H9 (cell line): ENCODE data around the gene TM9SF1. TPM values are rescaled to one million over a fixed set of nuclear protein-coding genes. Genes with fewer than 3 reads are reported as not detected.
A peak's percentile ranks its signal among the peaks of the same experiment; 100 is the strongest.

Experiments
- DNase-seq: peaks from one replicate; pipeline ENCODE4 v3.0.0-alpha.2; 2017
- H2AFZ ChIP-seq: one replicate; pipeline ENCODE4 v1.6.1; 2013; ENCODE audit warnings: mild to moderate bottlenecking, low read length, control low read depth, moderate library complexity
- H2AK5ac ChIP-seq: 2 replicates; pipeline ENCODE4 v1.6.1; 2013; ENCODE audit warnings: low read length, control low read depth, mixed read lengths; ENCODE audit not compliant: insufficient read length
- H2BK120ac ChIP-seq: one replicate; pipeline ENCODE4 v1.6.1; 2013; ENCODE audit warnings: low read depth, mild to moderate bottlenecking, low read length, control low read depth, inconsistent platforms; ENCODE audit not compliant: poor library complexity, severe bottlenecking
- H2BK12ac ChIP-seq: 2 replicates; pipeline ENCODE4 v1.6.1; 2013; ENCODE audit warnings: low read length, control low read depth, mixed read lengths, low read depth; ENCODE audit not compliant: insufficient read length
- H2BK15ac ChIP-seq: 2 replicates; pipeline ENCODE4 v1.6.1; 2013; ENCODE audit warnings: low read depth, low read length, control low read depth
- H2BK20ac ChIP-seq: one replicate; pipeline ENCODE4 v1.6.1; 2013; ENCODE audit warnings: low read depth, mild to moderate bottlenecking, low read length, control low read depth, inconsistent platforms; ENCODE audit not compliant: poor library complexity, severe bottlenecking
- H2BK5ac ChIP-seq: 2 replicates; pipeline ENCODE4 v1.6.1; 2013; ENCODE audit warnings: low read length, control low read depth, mixed read lengths; ENCODE audit not compliant: insufficient read length
- H3K14ac ChIP-seq: 2 replicates; pipeline ENCODE4 v1.6.1; 2013; ENCODE audit warnings: low read length, control low read depth; ENCODE audit not compliant: insufficient read depth
- H3K18ac ChIP-seq: 2 replicates; pipeline ENCODE4 v1.6.1; 2013; ENCODE audit warnings: low read depth, mild to moderate bottlenecking, mixed read lengths, low read length, control low read depth; ENCODE audit not compliant: insufficient read length
- H3K23ac ChIP-seq: 2 replicates; pipeline ENCODE4 v1.6.1; 2013; ENCODE audit warnings: low read length, control low read depth, mixed read lengths, low read depth; ENCODE audit not compliant: insufficient read length
- H3K23me2 ChIP-seq: 2 replicates; pipeline ENCODE4 v1.6.1; 2013; ENCODE audit warnings: low read depth, mild to moderate bottlenecking, mixed read lengths, low read length, control low read depth; ENCODE audit not compliant: insufficient read length, poor library complexity, severe bottlenecking
- H3K27ac ChIP-seq: 2 replicates; pipeline ENCODE4 v1.5.1; 2013; ENCODE audit warnings: low read length, control low read depth, mixed read lengths, low read depth; ENCODE audit not compliant: insufficient read length
- H3K27me3 ChIP-seq: 2 replicates; pipeline ENCODE4 v1.6.1; 2013; ENCODE audit warnings: low read length, control low read depth, inconsistent platforms; ENCODE audit not compliant: insufficient read depth
- H3K4ac ChIP-seq: 2 replicates; pipeline ENCODE4 v1.6.1; 2013; ENCODE audit warnings: low read depth, mild to moderate bottlenecking, control low read depth, inconsistent platforms, low read length, moderate library complexity
- H3K4me1 ChIP-seq: 2 replicates; pipeline ENCODE4 v1.6.1; 2013; ENCODE audit warnings: low read length, control low read depth, inconsistent platforms; ENCODE audit not compliant: insufficient read depth
- H3K4me2 ChIP-seq: 2 replicates; pipeline ENCODE4 v1.6.1; 2013; ENCODE audit warnings: low read length, control low read depth, mixed read lengths; ENCODE audit not compliant: insufficient read length, insufficient read depth
- H3K56ac ChIP-seq: 2 replicates; pipeline ENCODE4 v1.6.1; 2013; ENCODE audit warnings: low read depth, mild to moderate bottlenecking, mixed read lengths, low read length, control low read depth; ENCODE audit not compliant: insufficient read length
- H3K79me1 ChIP-seq: 2 replicates; pipeline ENCODE4 v1.6.1; 2013; ENCODE audit warnings: low read depth, mild to moderate bottlenecking, moderate library complexity, low read length, control low read depth, inconsistent platforms; ENCODE audit not compliant: insufficient read depth, poor library complexity, severe bottlenecking
- H3K79me2 ChIP-seq: 2 replicates; pipeline ENCODE4 v1.6.1; 2013; ENCODE audit warnings: low read length, control low read depth, inconsistent platforms; ENCODE audit not compliant: insufficient read depth
- H3K9ac ChIP-seq: 2 replicates; pipeline ENCODE4 v1.6.1; 2013; ENCODE audit warnings: low read length, control low read depth, mixed read lengths; ENCODE audit not compliant: insufficient read length; ENCODE audit errors: extremely low read depth
- H3K9me3 ChIP-seq: one replicate; pipeline ENCODE4 v1.6.1; 2013; ENCODE audit warnings: low read depth, low read length, inconsistent platforms; ENCODE audit not compliant: control insufficient read depth
- H3T11ph ChIP-seq: one replicate; pipeline ENCODE4 v1.6.1; 2013; ENCODE audit warnings: mild to moderate bottlenecking, low read length, control low read depth, inconsistent platforms
- H4K20me1 ChIP-seq: one replicate; pipeline ENCODE4 v1.6.1; 2013; ENCODE audit not compliant: control insufficient read depth, insufficient read length, insufficient read depth
- H4K5ac ChIP-seq: 2 replicates; pipeline ENCODE4 v1.6.1; 2013; ENCODE audit warnings: low read depth, mild to moderate bottlenecking, mixed read lengths, low read length, control low read depth; ENCODE audit not compliant: insufficient read length
- H4K8ac ChIP-seq: replicated peaks from 2 replicates; pipeline ENCODE4 v1.6.1; 2013; ENCODE audit warnings: low read length, control low read depth, mixed read lengths, low read depth; ENCODE audit not compliant: insufficient read length
- H4K91ac ChIP-seq: 2 replicates; pipeline ENCODE4 v1.6.1; 2013; ENCODE audit warnings: low read depth, mild to moderate bottlenecking, moderate library complexity, mixed read lengths, low read length, control low read depth; ENCODE audit not compliant: insufficient read length
- H3K27ac Mint-ChIP-seq, 3 experiments: 2 replicates in 2 of 3; 3 replicates in 1 of 3; pipeline ENCODE4 v1.8.0; 2020 to 2021; ENCODE audit warnings: mixed read lengths in 3 of 3, mild to moderate bottlenecking in 1 of 3, moderate library complexity in 1 of 3
- H3K27me3 Mint-ChIP-seq: 2 replicates; pipeline ENCODE4 v1.8.0; 2021; ENCODE audit warnings: low read depth, mild to moderate bottlenecking, moderate library complexity, mixed read lengths
- H3K36me3 Mint-ChIP-seq, 3 experiments: 2 replicates in 2 of 3; 3 replicates in 1 of 3; pipeline ENCODE4 v1.8.0; 2020 to 2021; ENCODE audit warnings: low read depth in 3 of 3, mixed read lengths in 3 of 3; ENCODE audit not compliant: insufficient read depth in 1 of 3
- H3K4me1 Mint-ChIP-seq, 2 experiments: 2 replicates each; pipeline ENCODE4 v1.8.0; 2020; ENCODE audit warnings: mixed read lengths in 2 of 2
- H3K4me3 Mint-ChIP-seq, 2 experiments: 2 replicates in 1 of 2; 3 replicates in 1 of 2; pipeline ENCODE4 v1.8.0; 2020 to 2021; ENCODE audit warnings: mild to moderate bottlenecking in 2 of 2, mixed read lengths in 2 of 2, moderate library complexity in 1 of 2
- H3K9me3 Mint-ChIP-seq, 2 experiments: 2 replicates in 1 of 2; 3 replicates in 1 of 2; pipeline ENCODE4 v1.8.0; 2020; ENCODE audit warnings: mild to moderate bottlenecking in 2 of 2, mixed read lengths in 2 of 2, moderate library complexity in 1 of 2
- CTCF ChIP-seq: fragments of 200-600 bp; sonication (generic); conservative IDR thresholded peaks from 3 replicates; pipeline ENCODE4 v1.8.0; 2021; ENCODE audit warnings: antibody characterized with exemption, mild to moderate bottlenecking
- WGBS: extraction: QIAGEN DNeasy Blood & Tissue Kit; methylation state at CpG from one replicate; pipeline ENCODE4 v1.1.7; 2013; ENCODE audit warnings: missing lambda C conversion rate, low lambda C conversion rate, mixed read lengths; ENCODE audit not compliant: insufficient read length; ENCODE audit errors: extremely low coverage; 5-methylcytosine and 5-hydroxymethylcytosine counted together
- total RNA-seq: library from RNA; stranded (reverse); gene quantifications from 2 replicates; pipeline ENCODE4 v1.2.1, GENCODE V29; 2021

The TM9SF1 gene
- total RNA-seq, 1 experiment from 2014 or later, result 31.6 TPM

DNA sequence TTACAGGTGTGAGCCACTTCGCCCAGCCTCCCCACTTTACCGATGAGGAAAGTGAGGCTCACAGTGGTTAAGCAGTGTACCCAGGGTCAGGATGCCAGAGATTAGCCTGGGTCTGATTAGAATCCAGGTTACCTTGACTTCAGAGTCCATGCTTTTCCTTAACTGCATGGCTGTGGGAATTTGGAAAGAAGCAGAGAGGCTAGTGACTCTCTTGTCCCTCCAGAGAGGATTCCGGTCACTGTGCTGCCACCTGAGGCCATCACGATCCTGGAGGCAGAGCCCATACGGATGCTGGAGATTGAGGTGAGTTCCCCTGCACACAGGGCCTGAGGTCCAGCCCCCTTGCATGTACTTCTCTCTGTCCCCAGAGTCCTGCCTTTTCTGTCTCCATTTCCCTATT, 18.6 kb downstream of the TM9SF1 start:
- H3K56ac ChIP-seq, result no peak overlapping the region
- WGBS, result no CpG with 5 or more reads among the region's 5 CpGs
- no peak overlapping the region for H4K91ac ChIP-seq
- no peak overlapping the region for H2AK5ac ChIP-seq
- no peak overlapping the region for H2BK12ac ChIP-seq
- H3K79me2 ChIP-seq, result no peaks in the 10 kb centered on the region
- Mint-ChIP-seq H3K4me3 (no peak overlapping the region), H3K4me1 (peaks cover 2 to 10% of the 10 kb centered on the region in 2 experiments; a peak in 3 of 4 replicates), H3K9me3 (no peaks in the 10 kb centered on the region; a peak in 1 of 5 replicates), H3K27me3 (no peaks in the 10 kb centered on the region; the same call in 1 of the 2 replicates), H3K27ac (peak overlapping the region in 1 of 3 experiments; percentile 32; a peak in 1 of 7 replicates), H3K36me3 (peaks cover 22 to 60% (median 49%) of the 10 kb centered on the region in 3 experiments)
- no peak overlapping the region for H3K18ac ChIP-seq
- TF ChIP-seq CTCF, result no peak
- no peak overlapping the region for H3K4ac ChIP-seq
- H4K8ac ChIP-seq, result no peak overlapping the region
- no peak overlapping the region for H3K23ac ChIP-seq
- no peaks in the 10 kb centered on the region for H3K79me1 ChIP-seq
- no peaks in the 10 kb centered on the region for H3K9me3 ChIP-seq
- H3K23me2 ChIP-seq, result peaks cover 10% of the 10 kb centered on the region
- H2BK5ac ChIP-seq, result no peak overlapping the region
- H4K20me1 ChIP-seq, result no peaks in the 10 kb centered on the region
- no peak overlapping the region for H3T11ph ChIP-seq
- H3K9ac ChIP-seq, result no peak overlapping the region
- H3K27ac ChIP-seq, result no peak overlapping the region
- no peak overlapping the region for H2BK120ac ChIP-seq
- no peaks in the 10 kb centered on the region for H3K4me1 ChIP-seq
- no peak overlapping the region for H4K5ac ChIP-seq
- no peak overlapping the region for H2AFZ ChIP-seq
- H3K27me3 ChIP-seq, result no peaks in the 10 kb centered on the region
- no peak for DNase-seq
- no peak overlapping the region for H2BK20ac ChIP-seq
- no peak overlapping the region for H3K4me2 ChIP-seq
- H2BK15ac ChIP-seq, result no peak overlapping the region
- no peak overlapping the region for H3K14ac ChIP-seq
